Activated effector memory CD4-positive, alpha-beta T cell treated with Interleukin-2 at 50 U/mL for 16 hours (primary cell): ENCODE data around the gene PLEKHF1.
"Not testable (repeated sequence)": the region's sequence is repeated elsewhere in the genome, so short reads cannot be mapped to it uniquely, and the experiment has no call there.

ENCODE experiments used
- DNase-seq: peaks from one replicate; pipeline ENCODE4 v3.0.0-alpha.2; 2020

The PLEKHF1 gene

DNA sequence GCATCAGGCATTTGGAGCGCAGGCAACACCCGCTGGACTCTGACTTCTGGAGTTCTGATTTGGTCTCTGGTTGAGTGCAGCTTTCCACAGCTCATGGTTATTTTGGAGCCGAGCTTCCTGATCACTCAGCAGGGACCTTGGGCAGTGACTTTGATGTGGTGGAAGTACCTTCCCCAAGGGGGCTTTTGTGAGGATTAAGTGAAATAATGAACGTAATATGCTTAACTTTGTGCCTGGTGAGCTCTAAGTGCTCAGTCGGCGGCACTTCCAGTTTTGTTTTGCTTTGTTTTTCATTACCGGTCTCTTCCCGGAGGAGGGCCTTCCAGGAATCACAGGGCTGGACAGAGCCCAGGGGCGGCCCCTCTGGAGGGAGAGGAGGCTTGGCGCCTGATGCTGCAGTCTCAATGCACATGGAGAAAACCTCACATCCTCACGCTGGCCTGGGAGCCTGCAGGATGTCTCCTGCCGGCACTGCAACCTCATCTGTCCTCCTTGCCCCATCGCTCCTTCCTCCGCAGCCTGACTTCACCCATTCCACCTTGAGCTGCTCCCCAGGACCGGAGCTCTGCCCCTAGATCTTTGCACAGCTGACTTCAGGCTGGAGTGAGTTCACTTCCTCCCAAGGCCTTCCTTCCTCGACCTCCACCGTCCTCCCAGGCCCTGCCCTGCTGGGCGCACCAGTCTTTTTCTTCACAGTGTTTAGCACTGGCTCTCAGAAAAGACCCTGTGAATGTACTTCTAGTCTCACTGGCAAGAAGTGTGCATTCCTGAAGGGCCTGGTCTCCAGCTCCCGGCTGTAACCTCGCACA is 1.5 kb downstream of the PLEKHF1 start:
- peak; percentile 24 for DNase-seq

GRCh38 chr19:29667387-29667783 is 2.1 kb downstream of the PLEKHF1 start:
- no peak for DNase-seq

- DNase-seq: peak; percentile 68
Observed at GRCh38 chr19:29667901-29668341, 2.7 kb downstream of the PLEKHF1 start.

DNA sequence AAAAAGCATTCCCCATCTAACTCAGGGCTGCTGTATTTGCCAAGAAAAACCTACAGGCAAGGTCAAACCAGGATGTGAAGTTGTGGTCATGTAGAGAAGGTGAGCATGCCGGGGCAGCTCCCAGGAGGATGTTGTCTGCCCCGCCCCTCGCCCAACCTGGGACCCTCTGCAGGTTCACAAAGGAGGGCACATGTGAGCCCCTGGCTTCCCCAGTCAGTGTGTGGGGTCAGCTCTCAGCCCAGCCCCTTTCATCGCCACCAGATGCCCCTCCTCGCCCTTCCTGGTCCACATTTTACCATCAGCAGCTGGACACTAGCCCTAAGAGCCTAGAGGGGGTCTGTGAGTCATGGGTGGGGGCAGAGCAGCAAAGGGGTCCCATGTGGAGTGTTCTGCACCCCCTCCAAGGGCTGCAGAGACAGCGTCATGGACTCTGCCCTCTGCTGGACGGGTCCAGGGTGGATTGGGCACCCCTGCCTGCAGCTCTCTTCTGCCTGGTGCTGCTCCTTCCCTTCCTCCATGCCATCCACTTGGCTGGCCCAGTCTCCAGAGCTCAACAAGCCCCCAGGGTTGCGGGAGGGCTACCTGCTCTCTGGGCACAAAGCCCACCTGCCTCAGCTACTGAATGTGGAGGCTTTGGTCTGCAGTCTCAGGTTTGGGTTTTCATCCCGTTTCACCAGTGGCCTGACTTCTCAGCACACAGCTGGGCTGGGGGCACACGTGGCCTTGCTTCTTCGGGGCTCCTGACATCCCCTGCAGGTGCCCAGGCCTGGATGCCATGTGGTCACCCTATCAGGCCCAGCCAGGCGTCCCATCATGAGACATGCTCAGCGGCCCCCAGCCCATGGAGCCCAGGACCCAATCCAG is 3.7 kb downstream of the PLEKHF1 start:
- DNase-seq: no peak

DNA sequence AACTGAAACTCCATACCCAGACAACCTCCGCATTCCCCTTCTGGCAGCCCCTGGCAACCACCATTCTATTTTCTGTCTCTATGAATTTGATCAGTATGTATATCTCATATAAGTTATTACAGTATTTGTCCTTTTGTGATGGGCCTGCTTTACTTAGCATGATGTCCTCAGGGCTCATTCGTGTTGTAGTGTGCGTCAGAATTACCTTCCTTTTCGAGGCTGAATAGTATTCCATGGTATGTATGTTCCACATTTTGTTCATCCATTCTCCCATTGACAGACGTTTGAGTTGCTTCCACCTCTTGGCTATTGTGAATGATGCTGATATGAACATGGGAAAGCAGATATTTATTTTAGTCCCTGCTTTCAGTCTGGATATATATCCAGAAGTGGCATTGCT is 5.0 kb downstream of the PLEKHF1 start:
- no peak for DNase-seq

DNA sequence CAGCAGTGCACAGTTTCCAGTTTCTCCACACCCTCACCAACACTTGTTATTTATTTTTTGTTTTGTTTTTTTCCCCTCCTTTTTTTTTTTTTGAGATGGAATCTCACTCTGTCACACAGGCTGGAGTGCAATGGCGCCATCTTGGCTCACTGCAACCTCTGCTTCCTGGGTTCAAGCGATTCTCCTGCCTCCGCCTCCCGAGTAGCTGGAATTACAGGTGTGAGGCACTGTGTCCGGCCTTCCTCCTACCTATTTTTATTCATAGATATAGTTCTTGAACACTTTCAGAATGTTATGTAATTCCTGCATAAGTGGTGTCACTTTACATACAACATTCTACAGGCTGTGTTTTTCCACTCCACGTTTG is 5.7 kb downstream of the PLEKHF1 start:
- DNase-seq: not testable (repeated sequence)

GRCh38 chr19:29671393-29672160 is 6.3 kb downstream of the PLEKHF1 start:
- DNase-seq: peak; percentile 90

DNA sequence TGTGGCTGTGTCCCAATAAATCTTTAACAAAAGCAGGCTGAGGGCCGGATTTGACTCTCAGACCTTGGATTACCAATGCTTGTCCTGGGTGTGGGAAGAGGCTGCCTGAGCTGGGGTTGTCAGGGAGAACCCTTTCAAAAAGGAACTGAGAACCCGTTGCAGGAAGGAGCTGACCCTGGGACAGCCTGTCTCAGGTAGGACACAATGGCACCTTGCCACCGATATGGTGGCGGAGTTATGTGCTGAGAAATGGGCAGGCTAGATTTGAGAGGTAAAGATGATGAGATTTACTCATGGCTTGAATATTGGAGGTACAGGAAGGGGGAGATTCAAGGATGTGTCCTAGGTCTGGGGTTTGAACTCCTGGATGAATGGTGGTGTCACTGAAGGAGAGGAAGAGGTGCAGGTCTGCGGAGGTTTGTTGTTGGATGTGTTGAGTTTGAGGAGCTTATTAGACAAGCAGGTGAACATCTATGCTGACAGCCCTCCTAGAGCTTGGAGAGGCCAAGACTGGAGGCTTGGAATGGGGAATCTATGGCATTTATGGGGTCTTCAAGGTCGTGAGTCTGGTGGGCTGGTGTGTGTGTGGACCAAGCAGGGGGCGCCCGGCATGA is 7.2 kb downstream of the PLEKHF1 start:
- DNase-seq: no peak

DNA sequence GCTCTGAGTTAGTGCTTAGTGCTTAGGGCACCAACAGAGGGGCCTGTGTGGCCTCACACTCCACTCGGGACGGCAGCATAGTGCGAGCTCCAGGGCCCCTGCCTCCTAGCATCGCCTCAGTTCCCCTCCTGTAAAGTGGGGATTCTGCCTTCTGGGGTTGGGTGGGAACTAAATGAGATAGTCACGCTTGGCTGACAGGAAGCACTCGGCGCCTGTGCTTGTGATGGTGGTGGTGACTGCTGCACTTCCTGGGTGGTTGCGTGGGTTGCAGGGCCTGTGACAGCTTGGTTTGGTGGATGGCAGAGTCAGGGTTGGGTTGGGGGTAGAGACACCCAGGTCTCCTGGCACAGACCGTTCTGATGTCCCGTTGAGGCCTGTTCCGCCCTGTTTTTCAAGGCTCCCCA is 7.7 kb downstream of the PLEKHF1 start:
- peak; percentile 84 for DNase-seq

- DNase-seq: no peak
Observed at GRCh38 chr19:29673451-29674371, 8.4 kb downstream of the PLEKHF1 start.

DNA sequence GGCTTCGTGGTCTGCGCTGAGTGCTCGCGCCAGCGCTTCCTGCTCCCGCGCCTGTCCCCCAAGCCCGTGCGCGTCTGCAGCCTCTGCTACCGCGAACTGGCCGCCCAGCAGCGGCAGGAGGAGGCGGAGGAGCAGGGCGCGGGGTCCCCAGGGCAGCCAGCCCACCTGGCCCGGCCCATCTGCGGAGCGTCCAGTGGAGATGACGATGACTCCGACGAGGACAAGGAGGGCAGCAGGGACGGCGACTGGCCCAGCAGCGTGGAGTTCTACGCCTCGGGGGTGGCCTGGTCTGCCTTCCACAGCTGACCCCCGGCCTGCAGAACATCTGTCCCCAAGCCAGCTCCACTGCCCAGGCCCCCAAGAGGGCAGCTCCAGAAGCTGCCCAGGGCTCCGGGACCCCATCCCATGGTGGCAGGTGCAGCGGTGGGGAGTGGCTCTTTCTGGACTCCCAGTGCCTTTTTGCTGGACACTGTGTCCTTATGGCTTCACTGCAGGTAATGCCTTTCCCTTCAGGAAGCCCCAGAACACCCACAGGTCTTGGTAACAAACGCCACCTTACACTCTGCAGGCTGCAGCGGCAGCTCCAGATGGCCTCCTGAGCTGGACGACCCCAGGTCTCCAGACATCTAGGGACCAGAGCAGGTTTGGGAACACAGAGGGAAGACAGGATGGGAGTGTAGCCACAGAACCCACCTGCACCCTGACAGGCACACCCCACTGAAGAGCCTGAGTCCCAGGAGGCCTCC is 9.3 kb downstream of the PLEKHF1 start:
- DNase-seq: no peak

- no peak for DNase-seq
Observed at GRCh38 chr19:29675120-29675649, 9.9 kb downstream of the PLEKHF1 start.

- no peak for DNase-seq
Observed at GRCh38 chr19:29675650-29676186, 10.5 kb downstream of the PLEKHF1 start.

DNA sequence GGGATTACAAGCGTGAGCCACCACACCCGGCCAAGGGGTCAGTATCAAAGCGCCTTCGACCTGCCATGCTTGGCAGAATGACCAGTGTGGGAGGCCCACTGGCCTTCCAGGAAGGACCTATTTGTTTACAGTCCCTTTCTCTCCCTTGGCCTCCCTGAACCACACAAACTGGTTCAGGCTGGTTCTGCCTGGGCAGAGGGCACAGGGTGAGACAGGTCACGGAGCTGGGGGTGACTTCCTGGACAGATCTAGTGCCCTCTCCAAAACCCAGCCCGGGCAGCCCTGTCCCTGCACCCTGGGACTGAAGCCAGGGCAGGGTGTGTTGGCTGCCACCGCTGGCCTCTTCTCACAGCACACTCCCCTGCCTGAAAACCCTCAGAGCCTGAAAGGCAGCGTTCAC is 11.3 kb downstream of the PLEKHF1 start:
- no peak for DNase-seq

DNA sequence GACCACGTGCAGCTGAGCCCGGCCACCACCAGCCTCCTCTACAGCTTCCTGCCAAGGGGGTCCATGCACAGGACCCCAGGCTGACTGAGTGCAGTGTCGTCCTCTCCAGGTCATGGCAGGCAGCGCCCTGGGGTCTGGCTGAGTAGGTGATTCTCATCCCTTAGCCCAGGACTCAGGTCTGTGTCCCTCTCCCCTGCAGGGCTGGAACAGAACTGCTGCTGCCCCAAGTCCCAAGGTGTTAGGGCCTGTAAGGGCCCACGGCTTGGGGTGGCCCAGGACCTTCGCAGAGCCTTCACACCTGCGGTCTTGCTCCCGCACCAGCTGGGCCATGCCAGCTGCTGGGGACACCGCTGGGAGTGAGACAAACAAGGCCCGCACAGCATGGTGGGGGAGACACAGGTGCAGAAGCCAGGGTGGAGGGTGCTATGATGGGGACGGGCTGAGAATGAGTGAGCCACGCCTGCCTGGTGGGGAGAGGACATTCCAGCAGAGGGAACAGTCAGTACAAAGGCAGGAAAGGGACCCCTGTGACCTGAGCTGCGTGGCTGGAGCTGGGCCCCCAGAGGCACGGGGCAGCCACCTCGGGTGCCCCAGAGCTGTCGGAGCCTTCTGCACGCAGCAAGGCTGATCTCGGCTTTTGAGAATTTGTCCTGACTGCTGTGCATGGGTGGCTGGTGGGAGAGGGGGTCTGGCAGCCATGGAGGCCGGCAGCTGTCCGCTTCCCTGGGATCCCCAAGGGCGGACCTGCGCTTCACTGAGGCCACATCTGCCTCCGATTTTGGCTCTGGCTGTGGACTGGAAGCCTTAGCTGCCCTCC is 11.9 kb downstream of the PLEKHF1 start:
- DNase-seq: no peak

GRCh38 chr19:29678484-29679106 is 13.3 kb downstream of the PLEKHF1 start:
- no peak for DNase-seq

GRCh38 chr19:29679598-29680210 is 14.4 kb downstream of the PLEKHF1 start:
- DNase-seq: no peak

DNA sequence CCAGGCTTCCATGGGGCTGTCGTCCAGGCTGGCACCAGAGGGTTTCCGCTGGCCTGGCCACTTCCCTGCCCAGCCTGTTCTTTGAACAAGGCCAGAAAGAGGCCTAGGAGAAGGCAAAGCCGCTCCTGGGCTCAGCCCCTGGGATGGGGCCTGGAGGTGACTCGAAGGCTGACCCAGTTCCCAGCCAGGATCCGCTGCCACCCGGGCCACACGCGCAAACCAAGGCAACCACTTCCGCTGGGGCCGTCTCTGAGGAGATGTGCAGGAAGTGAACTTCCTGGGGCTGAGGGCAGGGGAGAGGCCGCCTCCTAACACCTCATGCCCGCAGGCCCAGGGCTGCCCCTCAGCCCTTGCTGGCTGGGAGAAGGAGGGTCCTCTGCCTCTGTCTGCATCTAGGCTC is 15.2 kb downstream of the PLEKHF1 start:
- DNase-seq: peak; percentile 78
